Right cardiac atrium (tissue), 5 donors: ENCODE results near the gene CR1. TPM values are rescaled to one million over a fixed set of nuclear protein-coding genes. Genes with fewer than 3 reads are reported as not detected.
"Not testable (repeated sequence)": the region's sequence is repeated elsewhere in the genome, so short reads cannot be mapped to it uniquely, and the experiment has no call there.

Experiments used
- ATAC-seq, 2 donors: fragments of 200-7000 bp; cut with Tn5 transposase; one replicate each; pipeline versions ENCODE4 v1.8.0 to v1.9.1; 2020; ENCODE audit warnings: moderate library complexity in 2 of 2, mild to moderate bottlenecking in 1 of 2
- DNase-seq, 3 donors: peaks; one replicate each; pipeline ENCODE4 v3.0.0-alpha.2; 2020
- H3K27ac ChIP-seq: one replicate; pipeline ENCODE4 v1.5.1; 2013; ENCODE audit warnings: mild to moderate bottlenecking, low read length, control low read depth, moderate library complexity
- H3K27me3 ChIP-seq: one replicate; pipeline ENCODE4 v1.6.1; 2013; ENCODE audit not compliant: control insufficient read depth, insufficient read depth
- H3K4me1 ChIP-seq: one replicate; pipeline ENCODE4 v1.6.1; 2013; ENCODE audit warnings: low read length; ENCODE audit not compliant: control insufficient read depth, insufficient read depth
- H3K4me3 ChIP-seq: one replicate; pipeline ENCODE4 v1.5.1; 2013; ENCODE audit warnings: low read length, control low read depth
- H3K9me3 ChIP-seq: one replicate; pipeline ENCODE4 v1.6.1; 2013; ENCODE audit warnings: low read length; ENCODE audit not compliant: control insufficient read depth
- WGBS: extraction: QIAGEN DNeasy Blood & Tissue Kit; methylation state at CpG from one replicate; pipeline ENCODE4 v1.1.7; 2013; 5-methylcytosine and 5-hydroxymethylcytosine counted together
- intact Hi-C, 4 donors: fragments of 100-400 bp; cut with DNase I; formaldehyde crosslinking; loops; one replicate each; pipeline versions ENCODE4 v1.11.0 to v1.14.0; 2022 to 2023
- polyA plus RNA-seq: library from polyadenylated mRNA; stranded (reverse); fragments of 200-250 nt; gene quantifications from one replicate; pipeline ENCODE4 v1.2.3, GENCODE V29; 2013
- total RNA-seq, 4 donors: library from RNA; stranded (reverse); fragmentation: NEBNext Ultra II Directional; extraction: Animal tissue kit (Norgen Biotek cat#: 25700); gene quantifications; one replicate each; pipeline ENCODE4 v1.2.1, GENCODE V29; 2021
- donor health status: healthy with polysubstance abuse.
- donor health status: DM: no; HTN: yes; CAD: no.
- donor health status: DM: no; HTN: no; CAD: no.
- donor health status: DM: no; HTN: yes; CAD: no; lungs with severe emphysema.
- donor health status: DM: yes; HTN: yes; CAD: no.

Gene CR1
- total and polyA plus RNA-seq, 5 donors, result 0.16 to 4.2 (median 3.0) TPM

GRCh38 chr1:207470927-207471326 lies 25.0 kb upstream of the CR1 start:
- DNase-seq (no peak), ATAC-seq (no peak)
- no peak overlapping the region for H3K4me3 ChIP-seq
- intact Hi-C loops, result no loop called here
- no peaks in the 10 kb centered on the region for H3K9me3 ChIP-seq
- H3K27me3 ChIP-seq, result peaks cover 6% of the 10 kb centered on the region
- no peaks in the 10 kb centered on the region for H3K4me1 ChIP-seq
- no peak overlapping the region for H3K27ac ChIP-seq
- WGBS, result 80% methylated on average over 2 of the region's 2 CpGs

GRCh38 chr1:207474210-207474609 lies 21.7 kb upstream of the CR1 start:
- 88% methylated on average over 1 of the region's 1 CpG for WGBS
- Histone ChIP-seq H3K27ac (no peak overlapping the region), H3K4me3 (no peak overlapping the region), H3K27me3 (peaks cover 2% of the 10 kb centered on the region), H3K4me1 (no peaks in the 10 kb centered on the region), H3K9me3 (no peaks in the 10 kb centered on the region)
- intact Hi-C loops, result no loop called here
- ATAC-seq (no peak), DNase-seq (no peak)

- no peak for DNase-seq
- no peaks in the 10 kb centered on the region for H3K9me3 ChIP-seq
- H3K4me1 ChIP-seq, result no peaks in the 10 kb centered on the region
- 90% methylated on average over 3 of the region's 3 CpGs for WGBS
- peaks cover 4% of the 10 kb centered on the region for H3K27me3 ChIP-seq
- H3K4me3 ChIP-seq, result no peak overlapping the region
- no peak for ATAC-seq
- intact Hi-C loops, result no loop called here
- H3K27ac ChIP-seq, result no peak overlapping the region
Observed at GRCh38 chr1:207486198-207486597, 9.8 kb upstream of the CR1 start.

- WGBS, result 75% methylated on average over 4 of the region's 4 CpGs
- peaks cover 4% of the 10 kb centered on the region for H3K27me3 ChIP-seq
- no peak for ATAC-seq
Observed at GRCh38 chr1:207487636-207488035, 8.3 kb upstream of the CR1 start.

GRCh38 chr1:207493212-207493611 lies 2.7 kb upstream of the CR1 start:
- ATAC-seq, result no peak

More at GRCh38 chr1:207487636-207488035, 8.3 kb upstream of the CR1 start:
- no peak overlapping the region for H3K27ac ChIP-seq
- intact Hi-C loops, result no loop called here
- no peaks in the 10 kb centered on the region for H3K4me1 ChIP-seq
- no peak overlapping the region for H3K4me3 ChIP-seq
- no peaks in the 10 kb centered on the region for H3K9me3 ChIP-seq
- DNase-seq, result no peak

GRCh38 chr1:207494171-207494570 lies 1.8 kb upstream of the CR1 start:
- Histone ChIP-seq H3K4me1 (no peaks in the 10 kb centered on the region), H3K4me3 (no peak overlapping the region), H3K9me3 (no peaks in the 10 kb centered on the region), H3K27ac (no peak overlapping the region), H3K27me3 (no peaks in the 10 kb centered on the region)
- ATAC-seq (no peak), DNase-seq (no peak)
- 92% methylated on average over 1 of the region's 1 CpG for WGBS
- intact Hi-C loops, result no loop called here

More at GRCh38 chr1:207493212-207493611, 2.7 kb upstream of the CR1 start:
- no peak overlapping the region for H3K27ac ChIP-seq
- intact Hi-C loops, result no loop called here
- no peaks in the 10 kb centered on the region for H3K27me3 ChIP-seq
- no peak overlapping the region for H3K4me3 ChIP-seq
- DNase-seq, result no peak
- no peaks in the 10 kb centered on the region for H3K9me3 ChIP-seq
- H3K4me1 ChIP-seq, result no peaks in the 10 kb centered on the region
- WGBS, result 77% methylated on average over 3 of the region's 3 CpGs

GRCh38 chr1:207495281-207495680 lies 676 bp upstream of the CR1 start:
- not testable (repeated sequence) for H3K27me3 ChIP-seq, H3K27ac ChIP-seq, DNase-seq, H3K4me3 ChIP-seq, H3K4me1 ChIP-seq, H3K9me3 ChIP-seq, ATAC-seq
- 79% methylated on average over 8 of the region's 8 CpGs for WGBS
- intact Hi-C loops, result loop anchor here in 1 of 4 donors (5.0 kb wide), 1 partner anchor 413 kb away; no protein-coding TSS in a partner anchor

- no peak overlapping the region for H3K4me3 ChIP-seq
- 55% methylated on average over 5 of the region's 5 CpGs for WGBS
- peaks cover 4% of the 10 kb centered on the region for H3K27me3 ChIP-seq
- H3K9me3 ChIP-seq, result no peaks in the 10 kb centered on the region
- no peaks in the 10 kb centered on the region for H3K4me1 ChIP-seq
- no peak for DNase-seq
- ATAC-seq, result no peak
- no peak overlapping the region for H3K27ac ChIP-seq
- intact Hi-C loops, result loop anchor here in 1 of 4 donors (5.0 kb wide), 1 partner anchor 416 kb away; no protein-coding TSS in a partner anchor
Observed at GRCh38 chr1:207497941-207498340, 2.0 kb downstream of the CR1 start.

GRCh38 chr1:207499573-207499972 lies 3.6 kb downstream of the CR1 start:
- H3K4me1 ChIP-seq, result no peaks in the 10 kb centered on the region
- peak; percentile 54 to 72 (median 64) for DNase-seq
- intact Hi-C loops, result loop anchor here in 1 of 4 donors (5.0 kb wide), 1 partner anchor 417 kb away; no protein-coding TSS in a partner anchor
- 2% methylated on average over 4 of the region's 4 CpGs for WGBS
- H3K4me3 ChIP-seq, result no peak overlapping the region
- H3K27ac ChIP-seq, result no peak overlapping the region
- peaks cover 4% of the 10 kb centered on the region for H3K27me3 ChIP-seq
- H3K9me3 ChIP-seq, result no peaks in the 10 kb centered on the region
- peak; percentile 64 to 72 for ATAC-seq

- H3K27ac ChIP-seq, result no peak overlapping the region
- 64% methylated on average over 3 of the region's 3 CpGs for WGBS
- H3K9me3 ChIP-seq, result no peaks in the 10 kb centered on the region
- DNase-seq, result no peak
- intact Hi-C loops, result loop anchor here in 1 of 4 donors (5.0 kb wide), 1 partner anchor 413 kb away; the partner anchor contains the start of gene C4BPB
- no peaks in the 10 kb centered on the region for H3K4me1 ChIP-seq
- no peak for ATAC-seq
- H3K4me3 ChIP-seq, result no peak overlapping the region
- H3K27me3 ChIP-seq, result peaks cover 4% of the 10 kb centered on the region
Observed at GRCh38 chr1:207500306-207500705, 4.3 kb downstream of the CR1 start.

GRCh38 chr1:207501071-207501470 lies 5.1 kb downstream of the CR1 start:
- intact Hi-C loops, result loop anchor here in 1 of 4 donors (5.0 kb wide), 1 partner anchor 414 kb away; the partner anchor contains the start of gene C4BPB
- Histone ChIP-seq H3K27ac (no peak overlapping the region), H3K4me1 (no peaks in the 10 kb centered on the region), H3K27me3 (peaks cover 4% of the 10 kb centered on the region), H3K9me3 (no peaks in the 10 kb centered on the region), H3K4me3 (no peak overlapping the region)
- DNase-seq, result no peak
- WGBS, result 57% methylated on average over 5 of the region's 5 CpGs
- ATAC-seq, result no peak

GRCh38 chr1:207502726-207503125 lies 6.8 kb downstream of the CR1 start:
- DNase-seq (no peak), ATAC-seq (no peak)
- Histone ChIP-seq H3K27ac (no peak overlapping the region), H3K27me3 (peaks cover 4% of the 10 kb centered on the region), H3K4me3 (no peak overlapping the region), H3K4me1 (no peaks in the 10 kb centered on the region), H3K9me3 (no peaks in the 10 kb centered on the region)
- WGBS, result 47% methylated on average over 7 of the region's 7 CpGs
- intact Hi-C loops, result loop anchor here in 1 of 4 donors (5.0 kb wide), 1 partner anchor 415 kb away; the partner anchor contains the start of gene C4BPB
